Measurements from ENCODE around the gene TACR2.

The TACR2 gene

GRCh38 chr10:69419096-69419743, 2.5 kb upstream of the TACR2 start:
- DNase-seq (ENCODE audit: low spot score): no peak

DNA sequence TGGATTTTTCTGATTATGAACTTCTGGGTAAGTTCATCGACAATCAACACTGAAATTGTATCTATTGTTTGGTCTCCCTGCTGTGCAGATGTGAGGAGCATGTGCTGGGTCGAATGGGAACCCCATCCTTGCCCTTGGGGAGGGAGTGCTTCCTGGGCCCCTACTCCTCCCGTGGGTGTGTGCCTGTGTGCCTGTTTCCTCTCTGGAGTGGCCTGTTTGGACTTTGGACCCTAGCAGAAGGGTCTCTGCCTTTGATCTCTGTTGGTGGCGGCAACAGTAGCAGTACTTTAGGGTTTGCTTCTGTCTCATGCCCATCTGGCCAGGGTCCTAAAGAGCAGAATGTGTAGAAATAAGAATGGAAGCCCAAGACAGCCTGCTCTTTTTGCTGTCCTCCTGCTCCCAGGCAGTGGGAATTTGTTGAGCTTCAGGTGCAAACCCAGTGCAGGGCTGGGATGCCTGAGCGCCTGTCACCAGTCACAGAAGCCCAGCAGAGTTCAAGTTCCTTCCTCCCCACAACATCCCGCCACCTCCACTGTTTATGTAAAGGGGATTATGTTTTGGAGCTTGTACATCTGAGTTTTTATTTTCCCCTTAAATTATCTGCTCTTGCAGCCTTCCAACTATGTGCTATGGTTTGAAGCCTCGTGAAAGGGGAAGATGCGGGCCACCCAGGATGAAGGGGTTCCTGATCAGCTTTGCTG, 1.5 kb upstream of the TACR2 start:
- no peak for DNase-seq (ENCODE audit: low spot score)

DNA sequence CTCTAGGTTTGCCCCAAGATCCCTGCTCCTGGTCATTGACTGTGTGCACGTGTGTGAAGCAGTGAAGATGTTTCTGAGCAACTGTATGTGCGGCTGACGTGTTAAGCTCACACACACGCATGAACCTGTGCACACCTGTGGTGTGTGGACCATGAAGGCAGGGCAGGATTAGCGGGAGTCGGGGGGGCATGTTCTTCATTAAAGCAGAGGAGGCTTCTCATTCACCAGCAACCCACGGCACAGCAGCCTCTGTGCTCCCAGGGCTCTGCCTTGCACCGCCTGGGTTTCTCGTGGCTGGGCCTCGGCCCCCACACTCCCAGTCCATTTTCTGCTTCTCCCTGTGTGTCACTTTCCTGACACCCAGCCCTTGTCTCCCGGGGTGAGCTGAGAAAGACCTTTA, 824 bp upstream of the TACR2 start:
- DNase-seq (ENCODE audit: low spot score): no peak

DNA sequence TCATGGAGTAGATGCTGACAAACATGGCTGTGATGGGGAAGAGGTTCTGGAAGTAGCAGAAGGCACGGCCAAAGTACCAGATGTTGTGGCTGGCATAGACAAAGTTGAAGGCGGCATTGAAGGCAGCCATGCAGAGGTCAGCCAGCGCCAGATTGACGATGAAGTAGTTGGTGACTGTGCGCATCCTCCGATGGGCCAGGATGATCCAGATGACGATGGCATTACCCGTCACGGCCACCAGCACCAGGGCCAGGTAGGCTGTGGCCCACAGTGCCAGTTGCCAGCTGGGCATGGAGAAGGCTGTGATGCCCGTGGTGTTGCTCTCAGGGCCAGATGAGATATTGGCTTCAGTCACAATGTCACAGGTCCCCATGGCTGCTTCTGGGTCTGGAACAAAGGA, 767 bp downstream of the TACR2 start:
- DNase-seq (ENCODE audit: low spot score): no peak

GRCh38 chr10:69415049-69415448, 1.7 kb downstream of the TACR2 start:
- no peak for DNase-seq (ENCODE audit: low spot score)

GRCh38 chr10:69414036-69415018, 2.4 kb downstream of the TACR2 start:
- DNase-seq (ENCODE audit: low spot score): no peak

- DNase-seq (ENCODE audit: low spot score): peak; percentile 80
These were observed 3.4 kb downstream of the TACR2 start for GRCh38 chr10:69413221-69413865.

DNA sequence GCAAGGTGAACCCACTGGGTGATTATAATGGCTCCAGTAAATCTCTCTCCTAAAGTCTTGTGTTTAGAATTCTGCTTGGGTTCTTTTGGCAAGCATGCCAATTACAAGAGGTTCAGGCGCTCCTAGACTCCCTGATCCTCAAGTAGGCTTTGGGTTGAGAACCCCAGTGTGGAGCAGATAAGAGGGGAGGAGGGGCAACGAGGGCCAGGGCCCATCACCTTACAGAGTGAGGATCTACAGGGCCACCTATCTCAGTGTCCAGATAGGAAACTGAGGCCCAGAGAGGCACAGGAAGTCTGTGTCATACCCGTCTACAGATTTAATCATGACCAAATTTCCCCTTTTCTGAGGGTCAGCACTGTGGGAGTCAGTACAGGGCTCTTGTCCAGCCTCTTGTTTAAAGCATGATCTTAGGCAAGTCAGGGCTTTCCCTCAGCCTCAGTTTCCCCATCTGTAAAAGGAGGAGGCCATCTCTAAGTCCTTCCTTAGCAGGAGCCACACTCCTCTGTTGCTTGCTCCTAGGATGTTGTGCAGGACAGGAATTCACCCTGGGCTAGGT, 4.4 kb downstream of the TACR2 start:
- DNase-seq (ENCODE audit: low spot score): no peak

- DNase-seq (ENCODE audit: low spot score): no peak
These were observed 5.2 kb downstream of the TACR2 start for GRCh38 chr10:69411476-69411875.

DNA sequence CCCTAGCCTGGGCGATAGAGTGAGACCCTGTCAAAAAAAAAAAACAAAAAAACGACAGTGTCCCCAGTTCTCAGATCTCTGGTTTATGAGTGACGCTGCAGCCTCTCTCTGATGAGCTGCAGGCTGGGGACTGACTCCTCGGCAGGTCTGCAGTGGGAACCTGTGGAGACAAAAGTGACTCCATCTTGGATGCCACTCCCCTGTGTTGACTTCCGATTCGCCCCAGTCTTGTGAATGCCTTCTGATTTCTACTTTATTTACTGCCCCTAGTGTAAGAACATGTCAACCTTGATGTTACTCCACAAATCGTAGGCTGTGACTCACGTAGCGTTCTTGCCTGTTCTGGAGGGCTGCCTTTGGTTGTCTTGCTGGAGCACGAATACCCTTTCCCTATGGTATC, 6.2 kb downstream of the TACR2 start:
- DNase-seq (ENCODE audit: low spot score): no peak

DNA sequence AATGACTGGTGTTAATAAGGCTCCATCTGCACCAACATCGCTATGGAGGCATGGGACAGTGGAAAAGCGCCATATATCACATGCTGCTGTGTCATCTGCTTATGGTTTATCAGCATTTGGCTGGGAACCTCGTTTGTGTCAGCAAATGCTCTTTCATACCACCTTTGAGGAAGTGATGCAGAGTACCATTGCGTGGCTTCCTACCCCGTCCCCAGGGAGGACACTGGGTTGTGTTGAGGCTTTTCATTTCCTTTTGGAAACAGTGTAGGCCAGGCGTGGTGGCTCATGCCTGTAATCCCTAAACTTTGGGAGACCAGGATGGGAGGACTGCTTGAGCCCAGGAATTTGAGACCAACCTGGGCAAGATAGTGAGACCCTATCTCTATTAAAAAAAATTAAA, 6.8 kb downstream of the TACR2 start:
- DNase-seq (ENCODE audit: low spot score): peak; percentile 48

- DNase-seq (ENCODE audit: low spot score): no peak
These were observed 7.6 kb downstream of the TACR2 start for GRCh38 chr10:69409176-69409495.

DNA sequence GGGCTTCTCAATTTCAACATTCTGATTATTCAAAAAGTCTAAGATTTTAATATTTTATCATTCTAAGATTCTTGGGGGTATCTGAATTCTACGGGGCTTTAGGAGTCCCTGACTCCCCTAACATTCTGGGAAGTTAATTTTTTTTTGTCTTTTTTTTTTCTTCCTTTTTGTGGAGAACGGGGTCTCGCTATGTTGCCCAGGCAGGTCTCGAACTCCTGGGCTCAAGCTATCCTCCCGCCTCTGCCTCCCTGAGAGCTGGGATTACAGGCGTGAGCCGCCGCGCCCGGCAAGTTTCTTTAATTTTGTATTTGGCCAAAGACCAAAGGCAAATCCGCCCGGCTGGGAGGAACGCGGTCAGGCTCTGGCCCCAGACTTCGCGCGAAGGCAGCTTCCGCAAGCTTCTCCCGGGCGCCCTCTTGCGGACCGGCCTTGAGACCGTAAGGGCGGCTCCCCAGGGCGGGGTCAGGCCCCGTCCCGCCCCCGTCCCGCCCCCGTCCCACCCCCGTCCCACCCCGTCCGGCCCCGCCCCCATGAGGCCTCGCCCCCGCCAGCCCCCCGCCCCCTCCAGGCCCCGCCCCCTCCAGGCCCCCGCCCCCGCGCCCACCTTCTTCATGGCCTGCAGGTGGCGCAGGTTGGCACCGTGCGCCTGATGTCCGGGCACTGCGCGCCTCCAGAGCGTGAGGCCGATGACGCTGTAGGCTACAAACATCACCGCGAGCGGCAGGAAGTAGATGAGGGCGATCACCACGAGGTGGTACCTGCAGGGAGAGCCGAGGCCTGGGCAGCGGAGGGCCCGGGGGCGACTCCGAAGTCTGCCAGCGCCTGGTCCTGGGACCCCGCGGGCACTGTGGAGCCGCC, 8.2 kb downstream of the TACR2 start:
- DNase-seq (ENCODE audit: low spot score): peak; percentile 93

GRCh38 chr10:69407621-69408301, 9.0 kb downstream of the TACR2 start:
- no peak for DNase-seq (ENCODE audit: low spot score)

DNA sequence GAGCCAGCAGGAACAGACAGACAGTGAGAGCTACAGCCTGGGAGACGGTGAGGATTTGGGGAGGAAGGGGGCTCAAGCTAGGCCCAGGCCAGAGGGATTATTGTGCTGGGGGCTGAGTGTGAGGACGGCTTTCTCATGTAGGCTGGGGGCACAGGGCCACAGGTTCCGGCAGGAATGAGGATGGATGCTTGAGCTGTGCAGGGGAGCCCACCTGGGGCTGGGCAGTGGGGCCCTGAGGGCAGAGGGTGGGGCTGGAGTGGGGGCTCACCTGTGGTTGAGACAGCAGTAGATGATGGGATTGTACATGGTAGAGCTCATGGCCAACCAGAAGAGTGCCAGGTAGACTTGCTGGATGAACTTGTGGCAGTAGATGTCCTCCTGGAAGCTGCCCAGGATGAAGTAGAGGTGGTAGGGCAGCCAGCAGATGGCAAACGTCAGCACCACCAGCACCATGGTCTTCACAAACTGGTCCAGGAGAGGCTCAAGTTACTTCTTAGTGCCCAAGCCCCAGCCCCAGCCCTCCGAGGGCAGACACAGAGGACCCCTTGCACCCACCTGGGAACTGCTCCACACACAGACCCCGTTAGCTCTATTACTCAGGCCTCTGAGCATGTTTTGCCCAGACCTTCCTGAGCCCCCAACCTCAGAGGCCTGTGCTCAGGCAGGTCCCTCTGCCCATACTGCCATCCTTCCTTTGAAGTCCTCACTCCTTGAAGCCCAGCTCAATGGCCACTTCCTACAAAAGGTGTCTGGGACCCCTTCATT, 9.7 kb downstream of the TACR2 start:
- DNase-seq (ENCODE audit: low spot score): no peak

GRCh38 chr10:69406302-69406811, 10.4 kb downstream of the TACR2 start:
- DNase-seq (ENCODE audit: low spot score): no peak

DNA sequence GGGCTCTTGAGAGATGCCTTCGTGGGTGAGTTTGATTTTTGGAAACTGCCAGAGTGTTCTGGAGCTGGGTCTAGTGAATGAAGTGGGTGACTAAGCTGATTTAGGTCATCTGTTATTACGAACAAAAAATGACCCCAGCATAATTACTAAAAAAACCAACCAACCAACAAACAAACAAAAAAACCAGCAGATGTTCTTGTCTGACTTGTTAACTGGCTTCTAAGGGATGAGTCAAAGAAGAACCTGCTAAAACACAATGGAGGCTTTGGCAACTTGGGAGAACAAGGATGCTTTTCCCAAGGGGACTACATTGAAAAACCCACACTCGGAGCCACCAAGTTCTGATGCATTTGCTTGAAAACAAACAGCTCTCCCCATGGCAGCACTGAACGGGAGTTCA, 11.5 kb downstream of the TACR2 start:
- DNase-seq (ENCODE audit: low spot score): no peak

GRCh38 chr10:69404786-69405185, 11.9 kb downstream of the TACR2 start:
- no peak for DNase-seq (ENCODE audit: low spot score)

GRCh38 chr10:69403519-69403918, 13.2 kb downstream of the TACR2 start:
- DNase-seq (ENCODE audit: low spot score): no peak

GRCh38 chr10:69403066-69403465, 13.7 kb downstream of the TACR2 start:
- DNase-seq (ENCODE audit: low spot score): no peak

All from Ammon's horn (tissue), 1 donor.